ENCODE results near the gene STK38L. TPM values are rescaled to one million over a fixed set of nuclear protein-coding genes. Genes with fewer than 3 reads are reported as not detected.
A peak's percentile ranks its signal among the peaks of the same experiment; 100 is the strongest.

The STK38L gene
- total RNA-seq, 2 donors from 2014 or later = 33.2 to 78.3 TPM

DNA sequence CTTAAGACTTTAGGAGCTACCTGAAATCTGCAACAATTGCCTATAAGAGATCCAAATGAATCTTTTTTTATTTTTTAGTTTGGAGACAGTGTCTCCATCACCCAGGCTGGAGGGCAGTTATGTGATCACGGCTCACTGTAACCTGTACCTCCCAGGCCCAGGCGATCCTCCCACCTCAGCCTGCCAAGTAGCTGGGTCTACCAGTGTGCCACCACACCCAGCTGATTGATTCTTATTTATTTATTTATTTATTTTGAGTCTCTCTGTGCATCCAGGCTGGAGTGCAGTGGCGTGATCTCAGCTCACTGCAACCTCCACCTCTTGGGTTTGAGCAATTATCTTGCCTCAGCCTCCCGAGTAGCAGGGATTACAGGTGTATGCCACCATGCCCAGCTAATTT lies 26.1 kb downstream of the STK38L start:
- H3K27me3 ChIP-seq (ENCODE audit: control insufficient read depth, insufficient read depth, low read length, poor library complexity, severe bottlenecking) = no peaks in the 10 kb centered on the region
- no peak for DNase-seq
- H3K4me3 ChIP-seq (ENCODE audit: low read length) = no peak overlapping the region
- peaks cover 4% of the 10 kb centered on the region for H3K4me1 ChIP-seq (ENCODE audit: control insufficient read depth, insufficient read depth, low read length)
- no peak overlapping the region for H3K27ac ChIP-seq (ENCODE audit: low read depth, low read length)
- no peak overlapping the region for H3K9ac ChIP-seq (ENCODE audit: extremely low read depth, low read length, poor library complexity, severe bottlenecking)
- Mint-ChIP-seq H3K27ac (no peak overlapping the region), H3K4me1 (peaks cover 21% of the 10 kb centered on the region), H3K27me3 (ENCODE audit: insufficient read depth) (no peaks in the 10 kb centered on the region), H3K36me3 (ENCODE audit: low read depth) (peaks cover 32% of the 10 kb centered on the region), H3K4me3 (no peak overlapping the region), H3K9me3 (peaks cover 20% of the 10 kb centered on the region)
- no peaks in the 10 kb centered on the region for H3K36me3 ChIP-seq (ENCODE audit: control insufficient read depth, insufficient read depth, low read length)
- 60 to 98% methylated on average over 1 to 4 of the region's 4 CpGs for WGBS, 2 experiments (ENCODE audit: insufficient coverage in 1 of 2, insufficient read length in 1 of 2)
- no peaks in the 10 kb centered on the region for H3K9me3 ChIP-seq (ENCODE audit: control insufficient read depth, low read length)
- TF ChIP-seq, protein P1, sequence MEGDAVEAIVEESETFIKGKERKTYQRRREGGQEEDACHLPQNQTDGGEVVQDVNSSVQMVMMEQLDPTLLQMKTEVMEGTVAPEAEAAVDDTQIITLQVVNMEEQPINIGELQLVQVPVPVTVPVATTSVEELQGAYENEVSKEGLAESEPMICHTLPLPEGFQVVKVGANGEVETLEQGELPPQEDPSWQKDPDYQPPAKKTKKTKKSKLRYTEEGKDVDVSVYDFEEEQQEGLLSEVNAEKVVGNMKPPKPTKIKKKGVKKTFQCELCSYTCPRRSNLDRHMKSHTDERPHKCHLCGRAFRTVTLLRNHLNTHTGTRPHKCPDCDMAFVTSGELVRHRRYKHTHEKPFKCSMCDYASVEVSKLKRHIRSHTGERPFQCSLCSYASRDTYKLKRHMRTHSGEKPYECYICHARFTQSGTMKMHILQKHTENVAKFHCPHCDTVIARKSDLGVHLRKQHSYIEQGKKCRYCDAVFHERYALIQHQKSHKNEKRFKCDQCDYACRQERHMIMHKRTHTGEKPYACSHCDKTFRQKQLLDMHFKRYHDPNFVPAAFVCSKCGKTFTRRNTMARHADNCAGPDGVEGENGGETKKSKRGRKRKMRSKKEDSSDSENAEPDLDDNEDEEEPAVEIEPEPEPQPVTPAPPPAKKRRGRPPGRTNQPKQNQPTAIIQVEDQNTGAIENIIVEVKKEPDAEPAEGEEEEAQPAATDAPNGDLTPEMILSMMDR (conservative IDR thresholded peaks at IDR 0.05) = no peak

DNA sequence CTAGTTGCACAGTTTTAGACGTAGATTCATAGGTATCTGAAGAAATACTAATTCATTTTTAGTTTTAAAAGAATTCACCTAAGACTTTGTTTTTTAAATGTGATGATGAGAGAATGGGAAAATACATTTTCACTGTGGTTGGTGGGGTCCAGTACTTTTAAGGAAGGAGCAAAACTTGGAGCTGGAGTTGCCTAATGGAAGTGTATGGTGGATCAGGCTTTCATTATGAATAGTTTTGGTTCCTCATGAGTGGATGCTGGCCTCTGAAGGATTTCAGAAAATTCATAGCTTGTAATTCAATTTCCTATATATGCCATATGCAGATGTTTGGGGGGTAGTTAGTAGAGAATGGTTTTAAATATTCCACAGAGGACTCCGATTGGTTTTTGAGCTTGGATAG lies 27.1 kb downstream of the STK38L start:
- Mint-ChIP-seq H3K27me3 (ENCODE audit: insufficient read depth) (no peaks in the 10 kb centered on the region), H3K4me3 (no peak overlapping the region)

DNA sequence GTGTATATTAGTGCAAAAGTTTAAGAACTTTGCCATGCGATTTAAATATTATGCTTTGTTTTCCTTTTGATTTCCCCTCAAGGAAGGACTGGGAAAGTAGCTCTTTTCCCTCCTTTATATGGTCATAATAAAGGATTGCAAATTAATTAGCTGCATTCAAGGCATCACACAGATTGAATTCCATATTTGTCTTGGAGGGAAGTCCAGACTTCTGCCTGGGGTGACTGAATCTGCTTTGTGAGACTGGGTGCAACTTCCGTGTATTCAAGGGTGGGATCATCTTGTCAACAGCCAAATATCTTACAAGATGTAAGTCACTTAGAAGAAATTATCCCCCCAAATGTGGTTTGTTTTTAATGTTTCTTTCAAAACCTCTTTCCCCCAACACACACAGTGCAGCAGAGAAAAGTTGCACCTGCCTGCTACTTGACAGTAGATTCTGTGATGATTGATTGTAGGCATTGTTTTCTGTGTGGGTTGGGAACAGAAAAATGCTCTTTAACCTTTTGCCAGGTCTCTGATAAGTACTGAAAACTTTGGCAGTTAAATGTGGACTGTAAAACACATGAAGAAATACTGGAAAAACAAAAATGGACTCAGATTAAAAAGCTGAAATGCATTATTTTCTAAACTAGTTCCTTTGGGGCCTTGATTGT lies 28.4 kb downstream of the STK38L start:
- Histone ChIP-seq H3K27ac (ENCODE audit: low read depth, low read length) (peak overlapping the region; percentile 88), H3K9me3 (ENCODE audit: control insufficient read depth, low read length) (no peaks in the 10 kb centered on the region), H3K36me3 (ENCODE audit: control insufficient read depth, insufficient read depth, low read length) (no peaks in the 10 kb centered on the region), H3K27me3 (ENCODE audit: control insufficient read depth, insufficient read depth, low read length, poor library complexity, severe bottlenecking) (no peaks in the 10 kb centered on the region), H3K4me3 (ENCODE audit: low read length) (no peak overlapping the region), H3K9ac (ENCODE audit: extremely low read depth, low read length, poor library complexity, severe bottlenecking) (no peak overlapping the region), H3K4me1 (ENCODE audit: control insufficient read depth, insufficient read depth, low read length) (peaks cover 4% of the 10 kb centered on the region)
- DNase-seq = no peak
- Mint-ChIP-seq H3K4me3 (no peak overlapping the region), H3K27me3 (ENCODE audit: insufficient read depth) (no peaks in the 10 kb centered on the region), H3K9me3 (peaks cover 16% of the 10 kb centered on the region), H3K4me1 (peaks cover 28% of the 10 kb centered on the region), H3K27ac (peak overlapping the region; percentile 6), H3K36me3 (ENCODE audit: low read depth) (peaks cover 20% of the 10 kb centered on the region)
- WGBS, 2 experiments (ENCODE audit: insufficient coverage in 1 of 2, insufficient read length in 1 of 2) = 90 to 92% methylated on average over 2 of the region's 2 CpGs
- TF ChIP-seq, protein P1 (conservative IDR thresholded peaks at IDR 0.05) = no peak

More for the DNA sequence above, 27.1 kb downstream of the STK38L start:
- Histone ChIP-seq H3K27me3 (ENCODE audit: control insufficient read depth, insufficient read depth, low read length, poor library complexity, severe bottlenecking) (no peaks in the 10 kb centered on the region), H3K9me3 (ENCODE audit: control insufficient read depth, low read length) (no peaks in the 10 kb centered on the region), H3K4me1 (ENCODE audit: control insufficient read depth, insufficient read depth, low read length) (peaks cover 4% of the 10 kb centered on the region), H3K9ac (ENCODE audit: extremely low read depth, low read length, poor library complexity, severe bottlenecking) (no peak overlapping the region), H3K36me3 (ENCODE audit: control insufficient read depth, insufficient read depth, low read length) (no peaks in the 10 kb centered on the region), H3K27ac (ENCODE audit: low read depth, low read length) (no peak overlapping the region), H3K4me3 (ENCODE audit: low read length) (no peak overlapping the region)
- H3K4me1 Mint-ChIP-seq = peaks cover 24% of the 10 kb centered on the region
- WGBS, 2 experiments (ENCODE audit: insufficient coverage in 1 of 2, insufficient read length in 1 of 2) = 100% methylated on average over 1 of the region's 2 CpGs
- peaks cover 32% of the 10 kb centered on the region for H3K36me3 Mint-ChIP-seq (ENCODE audit: low read depth)
- no peak for DNase-seq
- peaks cover 20% of the 10 kb centered on the region for H3K9me3 Mint-ChIP-seq
- no peak overlapping the region for H3K27ac Mint-ChIP-seq
- TF ChIP-seq, protein P1 (conservative IDR thresholded peaks at IDR 0.05) = no peak

All from endodermal cell (in vitro differentiated cells).